SK-N-MC (cell line): ENCODE measurements around the gene CDH12.

Source experiments
- EZH2 ChIP-seq: fragments of 200-600 bp; sonication (generic); IDR thresholded peaks from one replicate; pipeline ENCODE4 v1.6.1; 2017; ENCODE audit warnings: antibody characterized with exemption
- FOXP2 ChIP-seq: optimal IDR thresholded peaks from 2 replicates; pipeline ENCODE3; 2011; ENCODE audit warnings: mild to moderate bottlenecking, moderate library complexity; ENCODE audit not compliant: insufficient read depth; ENCODE audit errors: extremely low read length, control extremely low read depth
- POLR2AphosphoS5 ChIP-seq: IDR thresholded peaks from 2 replicates; pipeline ENCODE4 v1.6.1; 2012; ENCODE audit warnings: mild to moderate bottlenecking, low read depth, low read length, borderline replicate concordance

GRCh38 chr5:21806943-21807342 is 1046.2 kb downstream of the CDH12 start:
- TF ChIP-seq POLR2AphosphoS5 (no peak), EZH2 (no peak), FOXP2 (no peak)
